GM12878 (cell line): Measurements from ENCODE around the gene FDX2.

ENCODE experiments used
- ATF3 ChIP-seq: IDR thresholded peaks from 2 replicates; pipeline ENCODE4 v1.6.1; 2011; ENCODE audit warnings: low read depth, mild to moderate bottlenecking, low read length, moderate library complexity, borderline replicate concordance; ENCODE audit errors: extremely low read depth
- CTCF ChIP-seq, 3 experiments: IDR thresholded peaks in 2 of 3; conservative IDR thresholded peaks in 1 of 3; 2 replicates each; pipeline ENCODE4 v1.5.1; 2011; ENCODE audit warnings: low read depth in 3 of 3, low read length in 3 of 3, mild to moderate bottlenecking in 3 of 3, control low read depth in 2 of 3, moderate library complexity in 2 of 3, inconsistent platforms in 1 of 3, mixed read lengths in 1 of 3; ENCODE audit not compliant: control insufficient read depth in 2 of 3, insufficient read depth in 1 of 3; ENCODE audit errors: extremely low read depth in 1 of 3
- EP300 ChIP-seq, 2 experiments: fragments of 150-350 bp in 1 of 2; IDR thresholded peaks; 2 replicates each; pipeline ENCODE4 v1.6.1; 2011 to 2012; ENCODE audit warnings: low read depth in 2 of 2, low read length in 2 of 2, borderline replicate concordance in 1 of 2, improper control_type of control experiment in 1 of 2, inconsistent platforms in 1 of 2; ENCODE audit not compliant: control insufficient read depth in 1 of 2
- TBL1XR1 ChIP-seq: IDR thresholded peaks from 2 replicates; pipeline ENCODE4 v1.6.1; 2012; ENCODE audit warnings: low read depth, low read length, improper control_type of control experiment
- ZBTB33 ChIP-seq: fragments of 450-650 bp; IDR thresholded peaks from 2 replicates; pipeline ENCODE4 v1.6.1; 2017; ENCODE audit warnings: mild to moderate bottlenecking

- TF ChIP-seq EP300 (IDR thresholded peaks at IDR 0.05; ENCODE audit: borderline replicate concordance in 1 of 2, control insufficient read depth in 1 of 2, low read depth in 2 of 2, low read length in 2 of 2) (no peak), TBL1XR1 (no peak), ZBTB33 (no peak), ATF3 (no peak), CTCF (IDR thresholded peaks at IDR 0.05 in 2 of 3, conservative IDR thresholded peaks at IDR 0.05 in 1 of 3; ENCODE audit: control insufficient read depth in 2 of 3, extremely low read depth in 1 of 3, insufficient read depth in 1 of 3, low read depth in 3 of 3, low read length in 3 of 3) (no peak)
Measured at GRCh38 chr19:10291554-10292205, 24.1 kb downstream of the FDX2 start.
